GM12873 (cell line): Measurements from ENCODE around the gene TNFRSF19.

Source experiments
- TF ChIP-seq, protein P1 (sequence below): IDR thresholded peaks from 2 replicates; pipeline ENCODE4 v1.5.1; 2012; ENCODE audit warnings: low read depth, mild to moderate bottlenecking, moderate library complexity, low read length, control low read depth; ENCODE audit not compliant: insufficient read depth; ENCODE audit errors: missing control alignments

TNFRSF19 gene

DNA sequence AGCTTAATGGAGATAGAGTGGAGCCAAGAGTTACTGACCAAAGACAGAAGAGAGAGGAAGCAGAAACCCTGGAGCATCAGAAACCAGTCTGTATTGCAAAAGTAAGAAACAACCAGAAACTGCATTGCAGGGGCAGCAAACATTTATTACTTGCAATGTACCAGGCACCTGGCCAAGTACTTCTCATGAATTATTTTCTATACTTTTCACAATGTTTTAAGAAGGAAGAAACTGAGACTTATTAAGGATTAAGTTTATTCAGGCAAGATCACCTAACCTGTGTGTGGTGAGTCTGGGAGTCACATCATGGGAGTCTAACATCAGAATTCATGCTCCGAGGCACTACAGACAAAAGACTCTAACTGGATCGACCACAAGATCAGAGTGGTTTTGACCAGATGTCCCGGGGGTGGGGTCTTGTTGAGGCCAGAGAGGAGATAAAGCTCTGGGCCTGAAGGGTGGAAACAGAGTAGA lies 47.4 kb downstream of the TNFRSF19 start:
- TF ChIP-seq, protein P1, sequence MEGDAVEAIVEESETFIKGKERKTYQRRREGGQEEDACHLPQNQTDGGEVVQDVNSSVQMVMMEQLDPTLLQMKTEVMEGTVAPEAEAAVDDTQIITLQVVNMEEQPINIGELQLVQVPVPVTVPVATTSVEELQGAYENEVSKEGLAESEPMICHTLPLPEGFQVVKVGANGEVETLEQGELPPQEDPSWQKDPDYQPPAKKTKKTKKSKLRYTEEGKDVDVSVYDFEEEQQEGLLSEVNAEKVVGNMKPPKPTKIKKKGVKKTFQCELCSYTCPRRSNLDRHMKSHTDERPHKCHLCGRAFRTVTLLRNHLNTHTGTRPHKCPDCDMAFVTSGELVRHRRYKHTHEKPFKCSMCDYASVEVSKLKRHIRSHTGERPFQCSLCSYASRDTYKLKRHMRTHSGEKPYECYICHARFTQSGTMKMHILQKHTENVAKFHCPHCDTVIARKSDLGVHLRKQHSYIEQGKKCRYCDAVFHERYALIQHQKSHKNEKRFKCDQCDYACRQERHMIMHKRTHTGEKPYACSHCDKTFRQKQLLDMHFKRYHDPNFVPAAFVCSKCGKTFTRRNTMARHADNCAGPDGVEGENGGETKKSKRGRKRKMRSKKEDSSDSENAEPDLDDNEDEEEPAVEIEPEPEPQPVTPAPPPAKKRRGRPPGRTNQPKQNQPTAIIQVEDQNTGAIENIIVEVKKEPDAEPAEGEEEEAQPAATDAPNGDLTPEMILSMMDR = no peak

DNA sequence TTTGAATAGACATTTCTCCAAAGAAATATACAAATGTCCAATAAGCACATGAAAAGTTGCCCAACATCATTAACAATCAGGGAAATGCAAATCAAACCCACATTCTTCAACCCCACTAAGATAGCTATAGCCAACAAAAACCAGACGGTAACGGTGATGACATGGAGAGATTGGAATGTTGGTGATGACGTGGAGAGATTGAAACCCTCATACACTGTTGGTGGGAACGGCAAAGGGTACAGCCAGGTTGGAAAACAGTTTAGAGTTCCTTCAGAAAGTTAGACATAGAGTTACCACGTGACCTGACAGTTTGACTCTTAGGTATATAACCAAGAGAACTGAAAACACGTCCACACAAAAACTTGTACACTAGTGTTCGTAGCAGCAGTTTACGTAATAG lies 48.1 kb downstream of the TNFRSF19 start:
- TF ChIP-seq, protein P1 = no peak

DNA sequence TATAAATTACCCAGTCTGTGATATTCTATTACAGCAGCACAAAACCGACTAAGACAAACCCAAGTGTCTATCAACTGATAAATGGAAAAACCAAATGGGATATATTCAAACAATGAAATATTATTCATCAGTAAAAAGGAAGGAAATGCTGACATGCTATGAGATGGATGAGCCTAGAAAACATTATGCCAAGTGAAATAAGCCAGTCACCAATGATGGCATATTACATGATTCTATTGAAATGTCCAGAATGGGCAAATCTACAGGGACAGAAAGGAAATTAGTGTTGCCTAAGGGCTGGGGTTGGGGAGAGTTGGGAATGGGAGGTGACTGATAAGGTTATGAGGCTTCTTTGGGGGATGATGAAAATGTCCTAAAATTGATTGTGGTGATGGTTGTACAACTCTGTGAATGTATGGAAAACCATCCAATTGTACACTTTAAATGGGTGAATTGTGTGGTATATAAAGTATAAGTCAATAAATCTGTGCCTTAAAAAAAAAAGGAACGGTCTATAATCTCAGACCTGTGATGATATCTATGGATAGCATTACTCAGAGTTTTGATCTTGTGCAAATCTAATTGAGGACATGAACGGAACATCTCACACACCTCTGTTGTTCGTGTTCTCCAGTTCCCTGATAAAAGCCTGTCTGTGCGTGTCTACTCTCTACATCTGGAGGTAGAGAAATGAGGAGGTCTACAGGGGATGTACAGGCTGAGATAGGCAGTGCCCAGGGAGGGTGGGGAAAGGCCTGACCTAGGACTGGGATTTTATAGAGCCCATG lies 49.0 kb downstream of the TNFRSF19 start:
- TF ChIP-seq, protein P1 = no peak

DNA sequence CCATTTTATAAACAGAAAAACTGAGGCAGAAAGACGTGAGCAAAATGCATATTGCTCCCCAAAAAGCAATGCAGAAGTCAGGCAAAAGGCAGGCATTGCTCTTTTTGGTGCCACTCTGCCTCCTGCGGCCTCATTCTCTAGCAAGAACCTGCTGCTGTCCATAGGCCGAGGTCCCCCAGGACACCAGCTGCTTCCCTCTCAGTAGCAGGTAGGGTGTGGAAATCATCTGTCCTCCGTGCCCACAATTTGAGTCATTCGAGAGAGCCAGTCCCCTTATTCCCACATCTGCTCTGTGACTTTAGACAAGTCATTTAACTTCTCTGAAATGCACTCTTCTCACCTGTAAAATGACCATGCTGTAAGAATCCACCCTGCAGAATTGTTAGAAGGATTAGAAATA lies 50.0 kb downstream of the TNFRSF19 start:
- TF ChIP-seq, protein P1 = no peak

DNA sequence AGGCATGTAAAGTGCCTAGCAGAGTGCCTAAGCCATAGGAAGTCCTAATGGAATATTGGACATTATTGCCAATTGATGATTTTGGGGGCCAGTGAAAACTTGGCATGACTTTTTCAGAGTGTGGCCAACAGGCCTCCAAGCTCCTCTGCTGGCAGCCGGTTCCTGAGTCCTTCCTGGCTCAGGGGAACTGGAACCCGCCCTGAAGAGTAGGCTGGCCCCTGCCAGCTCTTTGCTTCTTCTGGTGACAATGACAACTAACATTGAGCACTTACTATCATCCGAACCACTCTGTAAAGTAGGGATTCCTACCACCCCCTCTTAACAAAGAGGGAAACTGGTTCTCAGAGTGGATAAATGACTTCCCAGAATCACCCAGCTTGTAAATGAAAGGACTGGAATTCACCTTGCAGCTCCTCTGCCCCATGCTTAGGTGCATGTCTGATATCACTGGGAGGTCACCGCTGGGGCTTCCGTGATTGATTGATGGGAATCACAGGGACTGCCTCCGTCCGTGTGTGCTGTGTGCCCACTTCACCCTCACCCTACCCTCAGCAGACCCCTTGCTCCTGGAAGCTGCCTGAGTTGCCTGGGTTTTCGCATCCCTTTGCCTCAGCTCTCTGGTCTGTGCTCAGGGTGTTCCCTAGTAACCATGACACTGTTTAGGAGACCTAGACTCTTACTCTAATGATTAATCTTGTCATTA lies 50.6 kb downstream of the TNFRSF19 start:
- TF ChIP-seq, protein P1 = no peak

DNA sequence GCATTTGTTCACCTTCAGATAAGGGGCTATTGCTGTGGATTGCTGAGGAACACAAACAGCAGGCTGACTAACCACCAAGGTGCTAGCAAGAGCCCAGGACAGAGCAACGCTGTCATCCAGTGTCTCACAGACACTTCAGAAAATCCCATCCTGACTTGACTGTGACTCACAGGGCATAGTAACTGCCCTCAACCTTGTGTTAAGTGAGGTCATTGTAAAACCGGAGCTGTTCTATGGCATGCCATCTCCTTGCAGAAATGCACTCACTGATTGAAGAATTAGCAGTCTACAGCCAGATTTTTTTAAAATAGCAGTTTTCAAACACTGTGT lies 51.1 kb downstream of the TNFRSF19 start:
- TF ChIP-seq, protein P1 = no peak

DNA sequence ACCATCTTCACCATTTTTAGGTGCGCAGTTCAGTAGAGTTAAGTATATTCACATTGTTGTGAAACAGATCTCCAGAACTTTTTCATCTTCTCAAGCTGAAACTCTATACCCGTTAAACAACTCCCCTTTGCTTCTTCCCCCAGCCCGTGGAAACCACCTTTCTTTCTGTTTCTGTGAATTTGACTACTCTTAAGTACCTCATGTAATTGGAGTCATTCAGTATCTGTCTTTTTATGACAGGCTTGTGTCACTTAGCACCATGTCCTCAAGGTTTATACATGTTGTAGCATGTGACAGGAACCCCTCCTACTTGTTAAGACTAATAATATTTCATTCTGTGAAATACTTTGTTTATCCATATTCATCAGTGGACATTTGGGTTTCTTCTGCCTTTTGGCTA lies 52.8 kb downstream of the TNFRSF19 start:
- TF ChIP-seq, protein P1 = no peak
